NB4 (cell line): ENCODE measurements around the gene BMPR1B.

Experiments
- MYC ChIP-seq: IDR thresholded peaks from 2 replicates; pipeline ENCODE4 v1.6.1; 2011; ENCODE audit warnings: low read depth, low read length
- POLR2A ChIP-seq: IDR thresholded peaks from 2 replicates; pipeline ENCODE4 v1.6.1; 2011; ENCODE audit warnings: mild to moderate bottlenecking; ENCODE audit not compliant: insufficient read length; ENCODE audit errors: extremely low read depth
- TF ChIP-seq, protein P1 (sequence below): IDR thresholded peaks from one replicate; pipeline ENCODE4 v1.5.1; 2012; ENCODE audit warnings: low read depth, low read length

DNA sequence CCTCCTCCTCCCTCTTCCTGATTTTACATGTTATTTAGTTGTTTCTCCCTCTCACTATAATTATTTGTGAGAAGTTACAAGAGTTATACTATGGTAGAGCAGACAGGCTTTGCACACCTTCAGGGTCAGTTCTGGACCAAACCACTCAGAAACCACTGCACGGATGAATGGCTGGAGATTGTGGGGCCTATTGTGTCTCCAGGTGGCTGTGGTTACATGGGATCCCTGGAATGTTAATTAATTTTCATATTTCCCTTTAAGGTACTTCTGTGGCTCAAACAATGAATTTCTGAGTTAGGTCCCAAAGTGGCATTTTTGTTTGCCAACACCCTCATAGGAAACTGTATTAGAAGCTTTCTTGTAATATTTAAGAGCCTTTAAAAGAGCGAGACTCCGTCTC, 151.9 kb downstream of the BMPR1B start:
- TF ChIP-seq, protein P1, sequence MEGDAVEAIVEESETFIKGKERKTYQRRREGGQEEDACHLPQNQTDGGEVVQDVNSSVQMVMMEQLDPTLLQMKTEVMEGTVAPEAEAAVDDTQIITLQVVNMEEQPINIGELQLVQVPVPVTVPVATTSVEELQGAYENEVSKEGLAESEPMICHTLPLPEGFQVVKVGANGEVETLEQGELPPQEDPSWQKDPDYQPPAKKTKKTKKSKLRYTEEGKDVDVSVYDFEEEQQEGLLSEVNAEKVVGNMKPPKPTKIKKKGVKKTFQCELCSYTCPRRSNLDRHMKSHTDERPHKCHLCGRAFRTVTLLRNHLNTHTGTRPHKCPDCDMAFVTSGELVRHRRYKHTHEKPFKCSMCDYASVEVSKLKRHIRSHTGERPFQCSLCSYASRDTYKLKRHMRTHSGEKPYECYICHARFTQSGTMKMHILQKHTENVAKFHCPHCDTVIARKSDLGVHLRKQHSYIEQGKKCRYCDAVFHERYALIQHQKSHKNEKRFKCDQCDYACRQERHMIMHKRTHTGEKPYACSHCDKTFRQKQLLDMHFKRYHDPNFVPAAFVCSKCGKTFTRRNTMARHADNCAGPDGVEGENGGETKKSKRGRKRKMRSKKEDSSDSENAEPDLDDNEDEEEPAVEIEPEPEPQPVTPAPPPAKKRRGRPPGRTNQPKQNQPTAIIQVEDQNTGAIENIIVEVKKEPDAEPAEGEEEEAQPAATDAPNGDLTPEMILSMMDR, result no peak
- TF ChIP-seq POLR2A (no peak), MYC (no peak)
